HepG2 (cell line): ENCODE data around the gene GSTM2. TPM values are rescaled to one million over a fixed set of nuclear protein-coding genes. Genes with fewer than 3 reads are reported as not detected.

Source experiments
- HHEX ChIP-seq: IDR thresholded peaks from 2 replicates; pipeline ENCODE4 v1.6.1; 2016; ENCODE audit warnings: control low read depth
- HMGXB4 ChIP-seq, 2 experiments: sonication (generic) in 1 of 2; formaldehyde crosslinking in 1 of 2; IDR thresholded peaks; 2 replicates each; pipeline versions ENCODE4 v1.4.0 to v1.6.1; 2018 to 2020; ENCODE audit warnings: missing genetic modification reagents in 2 of 2, borderline replicate concordance in 1 of 2, low read depth in 1 of 2, mild to moderate bottlenecking in 1 of 2, missing biosample characterization in 1 of 2
- IKZF5 ChIP-seq: IDR thresholded peaks from 2 replicates; pipeline ENCODE4 v1.6.1; 2018; ENCODE audit warnings: missing genetic modification reagents, mild to moderate bottlenecking, missing compliant biosample characterization
- NR2F1 ChIP-seq, 2 experiments: fragments of 450-650 bp in 1 of 2; formaldehyde crosslinking in 1 of 2; IDR thresholded peaks; 2 replicates each; pipeline versions ENCODE4 v1.5.0 to v1.6.1; 2016 to 2020; ENCODE audit warnings: mild to moderate bottlenecking in 1 of 2, missing compliant biosample characterization in 1 of 2, missing genetic modification reagents in 1 of 2, moderate library complexity in 1 of 2
- PAXIP1 ChIP-seq: sonication (generic); formaldehyde crosslinking; conservative IDR thresholded peaks from 2 replicates; pipeline ENCODE4 v1.4.0; 2020; ENCODE audit warnings: mild to moderate bottlenecking, missing genetic modification reagents, moderate library complexity
- SATB2 ChIP-seq: sonication (generic); formaldehyde crosslinking; IDR thresholded peaks from 2 replicates; pipeline ENCODE4 v1.5.0; 2020; ENCODE audit warnings: missing genetic modification reagents
- SKI ChIP-seq: fragments of 450-650 bp; IDR thresholded peaks from one replicate; pipeline ENCODE4 v1.6.1; 2018; ENCODE audit warnings: mild to moderate bottlenecking; ENCODE audit not compliant: partially characterized antibody
- ZNF260 ChIP-seq: sonication (generic); formaldehyde crosslinking; IDR thresholded peaks from 2 replicates; pipeline ENCODE4 v1.4.0; 2020; ENCODE audit warnings: missing genetic modification reagents, low read depth, mild to moderate bottlenecking, borderline replicate concordance
- ZSCAN20 ChIP-seq: sonication (generic); formaldehyde crosslinking; IDR thresholded peaks from 2 replicates; pipeline ENCODE4 v1.4.0; 2020; ENCODE audit warnings: missing genetic modification reagents, mild to moderate bottlenecking, borderline replicate concordance
- polyA plus RNA-seq, 8 experiments: library from polyadenylated mRNA; depleted of rRNA in 3 of 8; stranded (reverse) in 7 of 8; unstranded in 1 of 8; fragments of >200 nt; fragmentation: Illumina TruSeq in 4 of 8; extraction: Trizol in 4 of 8; gene quantifications; 2 replicates each; pipeline versions ENCODE4 v1.2.1 to v1.2.3, GENCODE V29; 2011 to 2016; ENCODE audit warnings: low read depth in 4 of 8, missing spikeins in 1 of 8, mixed read lengths in 1 of 8; ENCODE audit not compliant: insufficient read depth in 1 of 8
- total RNA-seq, 5 experiments: library from RNA; depleted of rRNA; stranded (reverse); fragments of >200 nt; fragmentation: Illumina TruSeq; extraction: Trizol; gene quantifications; 2 replicates each; pipeline ENCODE4 v1.2.3, GENCODE V29; 2016; ENCODE audit warnings: low read depth in 1 of 5
- TF ChIP-seq, protein P1 (sequence below): sonication (generic); formaldehyde crosslinking; IDR thresholded peaks from 2 replicates; pipeline ENCODE4 v1.4.0; 2020; ENCODE audit warnings: mild to moderate bottlenecking, low read depth, missing genetic modification reagents
- TF ChIP-seq, protein P2 (sequence below): sonication (generic); formaldehyde crosslinking; IDR thresholded peaks from 2 replicates; pipeline ENCODE4 v1.5.1; 2020; ENCODE audit warnings: mild to moderate bottlenecking, missing genetic modification reagents, moderate library complexity
- TF ChIP-seq, protein P3 (sequence below): IDR thresholded peaks from 2 replicates; pipeline ENCODE4 v1.6.1; 2016; ENCODE audit warnings: missing compliant biosample characterization, missing genetic modification reagents, borderline replicate concordance

Gene GSTM2
- total and polyA plus RNA-seq, 2 of the 13 experiments (the other 11 are each of a cell fraction or from before 2014, with no cell fraction given) = 7.0 to 15.0 TPM

DNA sequence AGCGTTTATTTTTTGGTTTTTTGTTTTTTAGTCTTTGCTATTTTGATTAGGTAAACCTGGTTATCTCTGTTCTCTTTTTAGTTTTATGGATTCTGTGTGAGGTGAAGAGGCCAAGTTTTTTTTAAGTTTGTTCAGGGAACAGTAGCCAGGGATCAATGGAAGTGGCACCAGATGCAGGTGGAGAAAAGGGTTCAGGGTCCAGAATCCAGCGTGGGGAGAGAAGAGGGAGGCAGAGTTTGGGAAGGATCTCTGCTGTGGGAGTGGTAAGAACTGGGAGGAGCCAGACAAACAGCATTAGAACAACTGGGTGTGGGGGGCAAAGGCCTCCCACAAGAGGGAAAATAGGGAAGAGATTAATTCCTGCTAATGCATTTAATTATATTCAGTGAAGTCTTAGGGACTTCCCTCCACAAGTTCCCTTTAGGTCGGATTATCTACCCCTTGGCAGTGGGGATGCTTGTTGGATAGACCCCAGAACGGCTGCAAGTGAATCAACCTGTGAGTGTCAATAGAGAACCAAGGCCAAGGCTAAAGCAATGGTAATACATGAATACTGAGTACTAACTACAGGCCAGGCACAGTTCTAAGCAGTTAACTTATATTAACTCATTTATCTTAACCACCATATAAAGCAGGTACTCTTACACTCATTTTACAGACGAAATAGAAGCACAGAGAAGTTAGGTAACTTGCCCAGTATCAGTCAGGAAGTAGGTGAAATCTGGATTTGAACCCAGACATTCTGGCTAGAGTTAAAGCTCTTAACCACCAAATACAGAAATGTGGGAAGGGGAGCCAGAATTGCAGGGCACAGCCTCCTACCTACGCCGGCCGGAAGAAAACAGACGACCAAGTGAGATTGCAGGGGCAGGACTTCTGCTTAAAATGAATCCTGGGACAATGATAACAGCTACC is 48.9 kb upstream of the GSTM2 start (continued):
- TF ChIP-seq SKI (no peak), ZNF260 (no peak), SATB2 (CRISPR knock-in tag) (no peak), ZSCAN20 (CRISPR knock-in tag) (no peak), PAXIP1 (CRISPR knock-in tag) (peak; percentile 97), HHEX (no peak), HMGXB4 (CRISPR knock-in tag; IDR thresholded peaks at IDR 0.05; ENCODE audit: borderline replicate concordance in 1 of 2, low read depth in 1 of 2) (no peak; a peak in 2 of 4 replicates), NR2F1 (CRISPR knock-in tag; IDR thresholded peaks at IDR 0.05) (peak; percentile 62 to 67), IKZF5 (CRISPR knock-in tag) (no peak; the same call in 1 of the 2 replicates)
- TF ChIP-seq, protein P1, sequence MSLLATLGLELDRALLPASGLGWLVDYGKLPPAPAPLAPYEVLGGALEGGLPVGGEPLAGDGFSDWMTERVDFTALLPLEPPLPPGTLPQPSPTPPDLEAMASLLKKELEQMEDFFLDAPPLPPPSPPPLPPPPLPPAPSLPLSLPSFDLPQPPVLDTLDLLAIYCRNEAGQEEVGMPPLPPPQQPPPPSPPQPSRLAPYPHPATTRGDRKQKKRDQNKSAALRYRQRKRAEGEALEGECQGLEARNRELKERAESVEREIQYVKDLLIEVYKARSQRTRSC (CRISPR knock-in tag) = no peak
- TF ChIP-seq, protein P2, sequence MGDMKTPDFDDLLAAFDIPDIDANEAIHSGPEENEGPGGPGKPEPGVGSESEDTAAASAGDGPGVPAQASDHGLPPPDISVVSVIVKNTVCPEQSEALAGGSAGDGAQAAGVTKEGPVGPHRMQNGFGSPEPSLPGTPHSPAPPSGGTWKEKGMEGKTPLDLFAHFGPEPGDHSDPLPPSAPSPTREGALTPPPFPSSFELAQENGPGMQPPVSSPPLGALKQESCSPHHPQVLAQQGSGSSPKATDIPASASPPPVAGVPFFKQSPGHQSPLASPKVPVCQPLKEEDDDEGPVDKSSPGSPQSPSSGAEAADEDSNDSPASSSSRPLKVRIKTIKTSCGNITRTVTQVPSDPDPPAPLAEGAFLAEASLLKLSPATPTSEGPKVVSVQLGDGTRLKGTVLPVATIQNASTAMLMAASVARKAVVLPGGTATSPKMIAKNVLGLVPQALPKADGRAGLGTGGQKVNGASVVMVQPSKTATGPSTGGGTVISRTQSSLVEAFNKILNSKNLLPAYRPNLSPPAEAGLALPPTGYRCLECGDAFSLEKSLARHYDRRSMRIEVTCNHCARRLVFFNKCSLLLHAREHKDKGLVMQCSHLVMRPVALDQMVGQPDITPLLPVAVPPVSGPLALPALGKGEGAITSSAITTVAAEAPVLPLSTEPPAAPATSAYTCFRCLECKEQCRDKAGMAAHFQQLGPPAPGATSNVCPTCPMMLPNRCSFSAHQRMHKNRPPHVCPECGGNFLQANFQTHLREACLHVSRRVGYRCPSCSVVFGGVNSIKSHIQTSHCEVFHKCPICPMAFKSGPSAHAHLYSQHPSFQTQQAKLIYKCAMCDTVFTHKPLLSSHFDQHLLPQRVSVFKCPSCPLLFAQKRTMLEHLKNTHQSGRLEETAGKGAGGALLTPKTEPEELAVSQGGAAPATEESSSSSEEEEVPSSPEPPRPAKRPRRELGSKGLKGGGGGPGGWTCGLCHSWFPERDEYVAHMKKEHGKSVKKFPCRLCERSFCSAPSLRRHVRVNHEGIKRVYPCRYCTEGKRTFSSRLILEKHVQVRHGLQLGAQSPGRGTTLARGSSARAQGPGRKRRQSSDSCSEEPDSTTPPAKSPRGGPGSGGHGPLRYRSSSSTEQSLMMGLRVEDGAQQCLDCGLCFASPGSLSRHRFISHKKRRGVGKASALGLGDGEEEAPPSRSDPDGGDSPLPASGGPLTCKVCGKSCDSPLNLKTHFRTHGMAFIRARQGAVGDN (CRISPR knock-in tag) = no peak
- TF ChIP-seq, protein P3, sequence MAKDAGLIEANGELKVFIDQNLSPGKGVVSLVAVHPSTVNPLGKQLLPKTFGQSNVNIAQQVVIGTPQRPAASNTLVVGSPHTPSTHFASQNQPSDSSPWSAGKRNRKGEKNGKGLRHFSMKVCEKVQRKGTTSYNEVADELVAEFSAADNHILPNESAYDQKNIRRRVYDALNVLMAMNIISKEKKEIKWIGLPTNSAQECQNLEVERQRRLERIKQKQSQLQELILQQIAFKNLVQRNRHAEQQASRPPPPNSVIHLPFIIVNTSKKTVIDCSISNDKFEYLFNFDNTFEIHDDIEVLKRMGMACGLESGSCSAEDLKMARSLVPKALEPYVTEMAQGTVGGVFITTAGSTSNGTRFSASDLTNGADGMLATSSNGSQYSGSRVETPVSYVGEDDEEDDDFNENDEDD (CRISPR knock-in tag) = no peak
